Stimulated activated CD4-positive, alpha-beta T cell treated with anti-CD3 and anti-CD28 coated beads, TNF-alpha, amount 100 ng/mL, for 1 hour (primary cell): ENCODE data around the gene PC.

ENCODE experiments used
- DNase-seq, 3 donors: peaks; one replicate each; pipeline ENCODE4 v3.0.0-alpha.2; 2020; ENCODE audit warnings: low read depth in 3 of 3, low spot score in 1 of 3

PC gene

DNA sequence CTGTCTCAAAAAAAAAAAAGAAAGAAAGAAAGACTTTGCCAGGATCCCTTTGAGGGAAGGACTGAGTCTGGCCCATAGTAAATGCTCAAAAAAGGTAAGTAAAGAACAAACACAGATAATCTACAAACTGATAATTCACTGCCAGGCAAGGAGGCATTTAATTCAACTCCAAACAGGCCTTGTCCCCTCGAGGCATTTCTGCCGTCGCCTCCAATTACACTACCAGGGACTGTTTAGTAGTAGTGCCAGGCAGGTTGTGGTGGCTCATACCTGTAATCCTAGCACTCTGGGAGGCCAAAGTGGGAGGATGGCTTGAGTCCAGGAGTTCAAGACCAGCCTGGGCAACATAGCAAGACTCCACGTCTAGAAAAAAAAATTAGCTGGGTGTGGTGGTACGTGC lies 43.7 kb downstream of the PC start:
- DNase-seq, result no peak

DNA sequence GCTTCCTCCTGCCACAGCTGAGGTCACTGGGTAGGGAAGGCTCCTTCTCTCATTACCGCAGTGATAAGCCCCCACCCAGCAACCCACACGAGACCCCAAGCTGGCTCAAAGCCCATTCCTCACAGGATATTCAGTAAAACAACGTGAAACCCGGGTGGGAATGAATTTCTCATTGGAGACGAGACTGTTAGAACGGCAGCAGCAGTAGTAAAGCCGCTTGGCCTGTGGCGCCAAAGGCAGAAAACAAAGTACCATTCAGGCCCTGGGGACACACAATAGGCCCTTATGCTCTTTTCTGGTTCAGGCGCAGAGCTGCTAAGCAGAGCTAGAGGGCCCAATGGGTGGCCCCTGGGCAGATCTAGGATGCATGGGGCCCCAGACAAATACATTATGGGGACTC lies 45.3 kb downstream of the PC start:
- DNase-seq, result no peak

DNA sequence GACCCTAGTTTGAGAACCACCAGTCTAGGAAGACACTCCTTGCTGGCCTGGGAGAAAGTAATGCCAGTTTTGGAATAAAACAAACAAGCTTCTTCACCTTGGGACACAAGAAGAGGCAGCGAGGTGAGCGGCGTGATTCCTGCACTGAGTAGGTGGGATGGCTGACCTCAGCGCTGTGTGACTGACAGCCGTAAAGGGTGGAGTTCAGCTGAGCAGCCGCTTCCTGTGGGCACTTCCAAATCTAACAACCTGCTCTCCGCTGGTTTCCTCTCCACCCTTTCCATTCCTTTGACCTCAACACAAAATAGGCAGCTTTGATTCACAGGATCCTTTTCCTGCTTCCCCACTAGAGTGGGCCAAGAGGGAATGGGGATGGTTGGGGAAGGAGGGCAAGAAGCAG lies 45.8 kb downstream of the PC start:
- DNase-seq, result no peak

DNA sequence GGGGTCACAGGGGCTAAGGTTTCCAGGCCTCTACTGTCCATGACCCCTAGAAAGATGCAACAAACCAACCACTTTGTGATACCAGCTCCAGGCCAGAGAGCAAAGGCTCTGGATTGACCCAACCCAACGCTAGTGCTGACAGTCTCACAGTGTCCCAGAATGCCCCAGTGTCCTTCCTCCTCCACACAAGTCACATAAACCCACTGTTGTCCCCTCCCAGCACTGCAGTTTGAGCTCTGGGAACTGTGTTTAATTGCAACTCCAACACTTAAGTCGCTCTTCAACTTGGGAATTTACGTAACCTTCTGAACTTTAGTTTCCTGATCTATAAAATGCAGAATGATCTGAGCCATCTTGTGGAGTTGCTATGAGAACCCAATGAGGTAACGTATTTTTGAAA lies 47.5 kb downstream of the PC start:
- no peak for DNase-seq

DNA sequence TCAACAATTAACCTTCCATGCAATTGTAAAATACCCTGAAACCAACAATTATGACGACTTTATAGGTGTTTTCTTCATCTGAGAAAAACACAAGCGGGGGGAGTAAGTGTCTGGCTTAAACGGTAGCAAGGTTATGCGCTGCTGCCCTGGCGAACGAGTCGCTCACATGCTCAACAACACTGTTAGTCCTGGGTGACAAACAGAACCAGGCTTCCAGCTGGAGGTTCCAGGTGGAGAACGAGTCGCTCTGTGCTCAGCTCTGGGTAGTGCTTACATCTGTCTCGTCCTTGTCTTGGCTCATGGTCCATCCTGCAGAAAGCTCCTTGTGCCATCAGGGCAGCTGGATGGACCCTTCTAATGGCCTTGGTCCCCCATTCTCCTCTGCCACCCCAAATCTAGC lies 48.2 kb downstream of the PC start:
- DNase-seq, result no peak

DNA sequence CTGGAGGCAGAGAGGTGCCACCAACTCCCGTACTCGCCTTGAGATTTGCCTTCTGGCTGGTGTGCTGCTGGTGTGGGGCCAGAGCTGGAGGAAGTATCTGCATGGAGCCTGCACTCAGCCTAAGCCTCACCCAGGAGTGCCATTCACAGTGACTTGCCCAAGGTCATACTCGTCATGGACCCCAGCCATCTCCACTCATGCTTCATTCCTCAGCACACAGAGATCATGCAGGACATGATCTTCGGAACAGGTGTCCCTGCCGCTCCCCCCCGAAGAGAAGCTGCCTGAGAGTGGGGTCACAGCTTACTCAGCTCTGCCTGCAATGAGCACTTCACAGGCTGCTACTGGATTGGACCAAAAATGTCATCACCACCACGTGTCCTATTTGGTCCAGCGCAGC lies 49.0 kb downstream of the PC start:
- DNase-seq, result no peak

DNA sequence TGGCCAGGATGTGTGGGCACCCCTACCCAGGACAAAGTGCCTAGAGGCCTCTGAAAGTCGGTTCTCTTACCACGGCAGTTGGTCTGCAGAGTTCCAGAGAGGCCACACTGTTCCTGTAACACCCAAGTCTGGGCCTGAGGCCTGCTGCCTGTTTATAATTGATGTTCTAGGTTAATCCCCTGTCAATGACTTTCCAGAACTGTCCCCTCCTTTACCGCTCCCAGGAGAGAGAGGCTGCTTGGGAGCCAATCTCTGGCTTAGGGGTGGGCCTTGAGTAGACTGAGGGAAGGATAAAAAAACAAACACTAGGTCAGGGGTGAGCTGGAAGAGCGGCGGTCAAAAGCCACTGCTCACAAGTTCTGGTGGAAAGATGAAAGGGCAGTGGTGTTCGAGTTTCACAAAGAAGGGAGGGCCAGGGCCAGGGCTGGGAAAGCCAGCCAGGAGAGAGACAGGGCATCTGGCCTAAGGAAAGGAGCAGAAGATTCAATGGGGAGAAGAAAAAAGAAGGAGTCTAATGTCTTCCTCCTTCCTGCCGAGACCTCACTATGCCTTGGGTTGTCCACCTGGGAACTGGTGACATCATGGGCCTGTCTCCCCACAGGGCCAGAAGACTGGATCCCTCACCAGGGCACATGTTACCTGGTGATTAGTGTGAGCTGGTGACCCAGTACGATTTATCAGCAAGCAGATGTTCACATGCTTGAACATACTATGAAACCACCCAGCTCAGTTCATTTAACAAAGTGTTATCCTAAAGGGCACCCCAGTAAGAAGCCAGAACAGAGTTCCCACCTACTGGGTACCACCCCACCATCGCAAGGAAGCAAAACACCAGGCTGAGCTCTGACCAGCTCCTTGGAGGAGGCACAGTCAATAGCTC lies 50.2 kb downstream of the PC start:
- DNase-seq, result no peak

DNA sequence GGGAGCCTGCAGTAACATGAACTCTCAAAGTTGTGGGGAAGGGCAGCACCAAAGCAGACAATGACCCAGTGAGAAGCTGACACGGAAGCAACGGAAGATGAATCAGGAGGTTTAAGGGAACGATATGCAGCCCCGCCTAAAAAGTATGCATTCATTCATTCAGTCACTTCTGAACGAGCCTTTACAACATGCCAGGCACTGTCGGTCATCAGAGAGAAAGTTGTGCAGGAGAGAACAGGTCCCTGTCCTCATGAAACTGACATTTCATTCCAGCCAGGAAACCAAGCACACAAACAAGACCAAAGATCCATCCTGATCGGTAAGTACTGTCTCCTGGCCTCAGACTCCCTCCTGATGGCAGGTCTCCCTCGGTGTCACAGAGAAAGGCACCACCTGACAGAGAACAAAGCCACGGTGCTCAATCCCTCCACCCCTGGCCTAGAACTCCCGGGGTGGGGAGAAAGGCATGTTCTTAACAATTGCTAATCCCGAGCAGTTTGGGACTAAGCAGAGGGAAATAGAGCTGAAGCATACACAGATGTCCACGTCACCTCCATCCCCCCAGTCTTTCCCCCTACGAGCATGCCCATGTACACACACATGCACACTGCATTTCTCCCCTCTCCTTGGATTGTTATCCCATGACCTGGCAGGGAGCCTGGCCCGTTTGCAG lies 52.0 kb downstream of the PC start:
- DNase-seq, result no peak

DNA sequence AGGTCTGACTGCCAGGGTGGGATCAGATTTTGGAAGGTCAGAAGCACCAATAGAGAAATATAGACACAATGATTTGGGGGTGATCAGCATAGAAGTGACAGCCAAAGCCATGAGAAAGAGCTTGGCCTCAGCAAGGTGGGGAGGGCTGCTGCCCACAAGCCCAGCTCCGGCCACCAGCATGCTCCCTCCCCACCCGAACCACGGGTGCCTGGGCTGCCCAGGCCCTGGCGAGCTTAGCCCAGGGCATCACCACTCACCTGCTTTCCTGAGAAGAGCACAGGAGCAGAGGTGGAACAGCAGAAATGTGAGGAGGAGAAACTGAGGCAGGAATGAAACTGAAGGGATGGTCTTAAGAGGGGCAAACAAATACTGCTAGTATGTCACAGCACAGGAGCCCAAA lies 52.6 kb downstream of the PC start:
- DNase-seq, result no peak

DNA sequence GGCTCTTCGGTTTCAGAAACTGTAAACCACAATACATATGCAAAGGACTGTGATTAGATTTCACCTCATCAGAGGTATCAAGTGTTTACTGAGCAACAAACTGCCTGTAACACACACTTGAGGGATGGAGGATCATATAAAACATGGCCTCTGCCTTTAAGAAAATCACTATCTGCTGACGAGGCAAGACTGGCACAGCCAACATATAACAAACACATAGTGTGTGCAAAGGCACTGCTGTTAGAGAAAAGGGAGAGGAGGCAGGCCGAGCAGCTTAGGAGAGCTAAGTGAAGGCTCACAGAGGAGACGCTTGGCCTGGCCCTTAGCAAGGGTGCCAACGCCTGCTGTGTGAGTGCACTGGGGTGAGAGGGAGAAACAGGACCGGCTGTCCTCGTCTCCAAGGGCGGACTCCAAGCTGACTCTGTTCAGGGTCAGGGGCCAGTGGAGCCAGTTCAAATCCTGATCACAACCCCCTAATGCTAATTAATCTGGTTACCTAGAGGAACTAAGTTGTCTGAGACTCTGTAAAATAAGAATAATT lies 53.1 kb downstream of the PC start:
- no peak for DNase-seq

DNA sequence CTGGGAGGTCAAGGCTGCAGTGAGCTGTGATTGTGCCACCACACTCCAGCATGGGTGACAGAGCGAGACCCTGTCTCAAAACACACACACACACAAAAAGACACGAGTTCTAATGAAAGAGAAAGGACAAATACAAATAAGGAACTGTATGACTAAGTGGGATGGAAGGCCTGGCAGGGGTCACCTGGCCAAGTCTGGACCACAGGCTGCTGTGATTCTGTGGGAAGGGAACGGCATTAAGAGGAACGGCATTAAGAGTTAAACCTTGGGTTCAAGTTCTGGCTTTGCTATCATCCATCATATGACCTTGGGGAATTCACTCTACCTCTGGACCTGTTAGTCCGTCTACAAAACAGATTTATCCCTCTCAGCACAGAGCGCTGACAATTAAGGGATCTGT lies 53.6 kb downstream of the PC start:
- no peak for DNase-seq

DNA sequence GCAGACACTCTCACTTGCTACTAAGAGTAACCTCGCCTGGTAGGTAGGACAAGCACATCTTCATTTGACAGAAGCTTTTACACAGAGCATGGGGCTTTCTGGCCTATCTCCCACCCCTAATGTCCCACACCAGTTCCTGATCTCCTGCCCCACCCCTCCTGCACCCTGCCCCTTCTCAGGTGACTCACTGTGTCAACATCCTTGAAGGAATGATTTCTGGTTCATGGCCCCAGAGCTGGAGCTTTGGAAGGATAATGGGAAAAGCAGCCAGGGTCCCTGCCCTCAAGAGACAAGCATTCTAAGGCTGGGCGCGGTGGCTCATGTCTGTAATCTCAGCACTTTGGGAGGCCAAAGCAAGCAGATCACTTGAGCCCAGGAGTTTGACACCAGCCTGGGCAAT lies 54.1 kb downstream of the PC start:
- no peak for DNase-seq

DNA sequence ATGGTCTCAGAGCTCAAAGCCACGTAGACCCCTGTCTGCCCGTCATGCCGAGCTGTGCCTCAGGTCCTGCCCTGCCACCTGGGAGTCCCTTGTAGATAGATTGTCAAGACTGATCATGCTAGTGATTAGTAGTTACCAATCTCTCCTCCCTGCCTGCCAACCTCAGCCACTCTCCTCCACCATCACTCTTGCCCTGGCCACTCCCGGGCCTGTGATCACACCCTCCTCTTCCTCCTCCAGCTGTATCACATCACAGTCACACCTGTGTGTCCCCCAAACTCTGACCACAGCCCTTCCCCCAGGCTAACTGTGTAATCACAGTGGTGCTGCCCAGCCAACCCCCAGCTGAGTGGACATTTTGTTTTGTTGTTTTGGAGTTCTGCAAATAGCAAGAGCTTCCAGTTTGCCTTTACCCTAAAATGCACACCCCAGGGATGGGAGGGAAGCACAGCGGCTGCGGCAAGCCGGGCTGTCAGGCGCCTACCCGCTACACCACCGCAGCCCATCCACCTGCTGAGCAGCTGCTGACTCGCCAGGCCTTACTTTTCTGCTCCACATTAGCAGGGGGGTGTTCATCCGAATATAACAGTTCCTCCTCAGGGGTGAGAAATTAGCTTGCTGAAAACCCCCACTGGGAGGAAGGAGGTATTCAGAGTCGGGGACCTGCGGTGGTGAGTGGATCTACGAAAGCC lies 55.6 kb downstream of the PC start:
- no peak for DNase-seq

DNA sequence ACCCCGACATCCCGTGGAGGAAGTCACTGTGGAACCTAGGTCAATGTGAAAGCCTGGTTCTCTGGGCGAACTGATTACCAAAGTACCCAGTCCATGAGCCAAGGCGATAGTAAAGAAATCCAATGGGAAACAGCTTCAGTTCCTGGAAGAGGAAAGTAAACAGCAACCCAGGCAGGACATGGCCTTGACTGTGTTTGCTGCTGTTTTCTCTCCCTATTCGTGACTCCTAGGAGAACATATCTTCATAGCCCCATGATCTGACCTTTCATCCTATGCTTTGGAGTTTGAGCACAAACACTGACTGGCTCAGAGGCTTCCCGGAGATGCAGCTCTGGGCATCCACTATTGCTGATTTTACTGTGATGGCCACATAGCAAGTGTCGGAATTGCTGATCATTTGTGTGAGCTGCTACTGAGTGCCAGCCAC lies 56.2 kb downstream of the PC start:
- DNase-seq, result no peak

DNA sequence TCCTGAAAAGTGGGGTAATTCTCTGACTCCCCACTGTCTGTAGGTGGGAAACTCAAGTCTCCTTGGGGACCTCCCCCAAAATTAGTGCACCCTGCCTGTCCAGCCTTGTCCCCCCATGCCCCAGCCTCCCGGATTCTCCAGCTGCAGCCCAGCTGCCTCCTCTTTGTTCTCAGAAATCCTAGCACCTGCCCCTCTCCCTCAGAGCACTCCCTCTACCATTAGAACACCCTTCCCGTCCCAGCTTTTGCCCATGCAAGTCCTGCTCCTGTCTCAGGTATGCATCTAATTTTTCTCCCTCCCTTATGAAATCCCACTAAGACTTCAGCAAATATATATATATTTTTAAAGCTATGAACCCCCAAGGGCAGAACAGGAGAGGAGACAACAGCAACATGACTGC lies 64.0 kb downstream of the PC start:
- no peak for DNase-seq

DNA sequence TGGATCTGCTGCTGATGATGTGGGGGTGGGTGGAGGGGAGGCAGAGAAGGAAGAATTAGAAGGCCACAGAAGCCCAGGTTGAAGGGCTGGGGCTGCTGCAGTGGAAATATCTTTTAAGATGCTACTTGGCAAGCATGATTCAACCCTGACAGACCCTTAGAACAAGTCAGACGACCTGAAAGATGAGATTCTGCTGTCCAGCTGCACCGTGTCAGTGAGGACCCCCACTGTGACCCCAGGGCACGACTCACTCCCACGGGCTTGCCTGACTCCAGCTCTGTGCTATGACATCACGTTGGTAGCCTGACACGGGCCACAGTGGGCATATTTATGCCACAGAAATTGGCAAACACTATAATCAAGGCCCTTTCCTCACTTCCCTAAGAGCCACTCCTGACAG lies 65.3 kb downstream of the PC start:
- DNase-seq, result no peak

DNA sequence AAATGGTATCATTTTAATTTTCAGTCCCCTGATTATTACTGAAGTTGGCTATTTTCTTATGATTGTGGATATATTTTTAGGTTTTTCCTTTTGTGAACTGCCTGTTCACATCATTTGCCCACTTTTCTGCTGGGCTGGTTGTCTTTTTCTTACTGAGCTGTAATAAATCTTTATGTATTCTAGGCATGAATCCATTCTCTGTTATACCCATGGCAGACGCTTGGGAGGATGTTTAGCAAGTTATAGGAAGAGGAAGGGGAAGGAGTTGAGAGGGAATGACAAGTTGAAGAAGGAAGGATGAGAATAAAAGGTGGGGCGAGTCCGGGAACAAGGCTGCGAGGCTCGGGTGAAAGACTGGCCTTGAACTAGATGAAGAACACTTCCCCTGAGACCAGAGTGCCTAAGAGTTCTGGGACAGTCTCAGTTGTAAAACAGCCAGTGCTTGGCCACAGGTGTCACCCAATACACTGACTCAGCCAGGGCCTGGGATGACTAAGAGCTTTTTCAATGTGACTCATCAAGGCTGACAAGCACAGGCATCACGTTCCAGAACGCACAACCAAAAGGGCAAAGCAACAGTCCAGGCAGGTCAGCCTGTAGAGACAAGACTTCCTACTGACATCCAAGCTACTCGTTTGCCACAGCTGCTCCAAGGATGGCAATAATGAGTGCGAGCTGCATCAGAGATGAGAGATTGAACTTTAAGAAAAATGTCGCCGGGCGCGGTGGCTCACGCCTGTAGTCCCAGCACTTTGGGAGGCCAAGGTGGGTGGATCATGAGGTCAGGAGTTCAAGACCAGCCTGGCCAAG lies 66.1 kb downstream of the PC start:
- DNase-seq, result no peak

DNA sequence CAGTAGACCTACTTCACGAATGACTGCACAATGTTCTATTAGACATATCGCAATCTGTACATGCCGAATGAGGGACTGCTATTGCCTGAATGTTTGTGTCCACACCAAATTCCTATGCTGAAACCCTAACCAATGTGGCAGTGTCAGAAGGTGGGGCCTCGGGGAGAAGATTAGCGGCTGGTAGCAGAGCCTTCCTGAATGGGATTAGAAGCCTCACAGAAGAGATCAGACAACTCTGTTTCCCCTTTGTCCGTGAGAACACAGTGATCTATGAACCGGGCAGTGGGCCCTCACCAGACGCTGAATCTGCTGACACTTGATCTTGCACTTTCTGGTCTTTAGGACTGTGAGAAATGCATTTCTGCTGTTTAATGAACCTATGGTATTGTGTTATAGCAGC lies 68.2 kb downstream of the PC start:
- no peak for DNase-seq

DNA sequence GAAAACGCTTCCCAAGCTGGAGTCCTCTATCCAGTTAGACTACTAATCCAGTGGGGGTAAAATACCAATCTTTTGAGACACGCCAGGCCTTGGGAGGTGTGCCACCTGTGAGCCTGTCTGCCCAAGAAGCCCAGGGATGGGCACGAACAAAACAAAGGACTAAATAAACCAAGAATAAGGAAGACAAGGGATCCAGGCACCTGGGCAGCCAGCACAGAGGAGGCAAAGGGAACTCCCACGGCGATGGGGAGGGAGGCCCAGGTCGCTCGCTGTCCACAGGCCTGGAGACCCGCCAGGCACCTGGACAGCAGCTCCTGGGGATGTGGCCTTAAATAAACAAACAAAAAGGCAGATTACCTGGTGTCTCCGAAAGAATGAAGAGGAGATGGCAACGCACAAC lies 69.9 kb downstream of the PC start:
- DNase-seq, result no peak

DNA sequence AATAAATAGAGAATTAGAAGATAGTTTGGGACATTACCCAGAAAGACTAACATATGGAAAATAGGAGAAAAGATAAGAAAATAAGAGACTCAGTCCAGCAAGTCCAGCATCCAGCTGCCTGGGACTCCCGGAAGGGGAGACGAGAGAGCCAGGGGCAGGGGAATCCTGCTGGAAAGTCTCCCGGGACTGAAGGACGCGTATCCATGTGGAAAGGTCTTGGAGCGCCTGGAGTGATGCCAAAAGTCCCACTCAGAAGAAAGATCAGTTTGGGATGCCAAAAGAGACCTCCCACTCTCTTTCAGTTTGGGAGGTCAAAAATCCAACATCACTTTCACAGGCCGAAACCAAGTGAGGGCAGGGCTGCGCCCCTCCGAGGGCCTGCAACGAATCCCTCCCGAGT lies 70.7 kb downstream of the PC start:
- DNase-seq, result no peak

DNA sequence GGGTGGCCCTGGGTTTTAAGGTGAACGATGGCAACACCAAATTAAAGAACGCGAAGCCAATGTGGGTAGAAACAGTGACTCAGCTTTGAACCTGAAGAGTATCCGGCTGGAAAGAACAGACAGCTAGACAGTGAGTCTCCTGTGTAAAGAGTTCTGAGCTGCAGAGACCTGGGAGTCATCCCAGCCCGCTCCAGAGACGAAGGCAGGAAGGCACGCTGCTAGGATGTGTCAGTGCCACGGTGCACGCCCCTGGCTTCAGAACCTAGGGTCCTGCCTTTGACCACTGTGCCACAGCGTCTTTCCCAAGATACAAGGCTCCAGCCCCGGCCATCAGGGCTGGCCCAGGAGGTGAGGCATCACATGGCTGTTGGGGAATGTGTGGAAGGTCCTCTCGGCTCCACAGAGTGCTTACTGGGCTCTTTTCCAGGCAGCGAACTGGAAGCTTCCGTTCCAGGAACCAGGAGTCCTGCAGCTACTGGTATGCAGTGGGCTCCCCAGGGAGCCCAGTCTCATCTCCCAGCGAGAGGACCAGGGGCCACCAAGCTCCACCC lies 71.4 kb downstream of the PC start:
- DNase-seq, result no peak
